Skin epidermis (tissue), 12 donors: Measurements from ENCODE around the gene TMEM123.

Source experiments
- H3K27ac ChIP-seq, 21 experiments: fragments of 200-600 bp; sonication (generic) in 11 of 21; one replicate each; pipeline ENCODE4 v1.5.0; 2020; ENCODE audit warnings: mild to moderate bottlenecking in 3 of 21, inconsistent platforms in 2 of 21, moderate library complexity in 2 of 21
- H3K4me3 ChIP-seq, 7 experiments: fragments of 200-600 bp; sonication (generic) in 2 of 7; one replicate each; pipeline ENCODE4 v1.5.0; 2020; ENCODE audit warnings: inconsistent platforms in 2 of 7, mild to moderate bottlenecking in 2 of 7, moderate library complexity in 1 of 7

TMEM123 gene

GRCh38 chr11:102430158-102430836, 22.3 kb downstream of the TMEM123 start:
- H3K27ac ChIP-seq = peak overlapping the region in 5 of 21 experiments; percentile 0 to 59 (median 17)
- no peak overlapping the region for H3K4me3 ChIP-seq

GRCh38 chr11:102429691-102430090, 22.9 kb downstream of the TMEM123 start:
- Histone ChIP-seq H3K27ac (peak overlapping the region in 2 of 21 experiments; percentile 0 to 59), H3K4me3 (no peak overlapping the region)

DNA sequence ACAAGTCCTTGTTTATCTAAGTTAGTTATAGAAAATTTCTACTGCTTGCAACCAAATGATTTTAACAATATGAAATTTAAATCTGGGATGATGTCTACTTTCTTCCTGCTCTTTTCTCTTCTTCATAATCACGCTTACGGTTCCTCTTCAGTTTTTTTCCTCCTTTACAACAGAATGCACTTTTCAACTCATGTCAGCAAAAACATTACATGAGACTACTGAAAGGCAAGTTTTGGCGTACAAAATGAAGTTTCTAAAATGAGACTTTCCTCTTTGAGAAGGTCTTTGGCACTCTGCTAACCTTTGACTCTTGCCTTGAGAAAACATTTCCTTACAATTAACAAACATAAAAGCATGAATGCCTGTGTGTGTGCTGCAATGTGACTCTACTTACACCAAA, 23.3 kb downstream of the TMEM123 start:
- peak overlapping the region in 1 of 21 experiments; percentile 20 for H3K27ac ChIP-seq
- no peak overlapping the region for H3K4me3 ChIP-seq

GRCh38 chr11:102428696-102429095, 23.9 kb downstream of the TMEM123 start:
- Histone ChIP-seq H3K4me3 (no peak overlapping the region), H3K27ac (peak overlapping the region in 1 of 21 experiments; percentile 20)

- no peak overlapping the region for H3K4me3 ChIP-seq
- H3K27ac ChIP-seq = peak overlapping the region in 1 of 21 experiments; percentile 16
These were observed 25.5 kb downstream of the TMEM123 start for GRCh38 chr11:102427068-102427467.

GRCh38 chr11:102426570-102426969, 26.0 kb downstream of the TMEM123 start:
- Histone ChIP-seq H3K27ac (peak overlapping the region in 1 of 21 experiments; percentile 7), H3K4me3 (no peak overlapping the region)

DNA sequence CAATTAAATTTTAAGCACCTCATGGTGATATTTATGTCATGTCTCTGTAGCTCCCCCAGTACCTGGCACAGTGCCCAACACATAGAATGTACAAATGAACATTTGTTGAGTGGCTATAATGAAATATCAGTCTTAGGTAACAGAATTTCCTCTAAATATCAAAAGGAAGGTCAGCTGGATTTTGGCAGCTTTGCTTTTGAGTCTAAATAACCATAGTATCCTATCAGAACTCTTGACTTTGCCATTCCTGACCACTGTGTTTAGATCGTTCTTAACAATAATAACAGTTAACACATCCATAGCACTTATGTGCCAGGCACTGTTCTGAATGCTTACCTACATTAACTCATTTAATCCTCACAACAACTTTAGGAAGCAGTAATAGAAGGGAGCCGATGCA, 26.6 kb downstream of the TMEM123 start:
- Histone ChIP-seq H3K4me3 (no peak overlapping the region), H3K27ac (peak overlapping the region in 1 of 21 experiments; percentile 7)

- H3K4me3 ChIP-seq = no peak overlapping the region
- no peak overlapping the region for H3K27ac ChIP-seq
These were observed 28.6 kb downstream of the TMEM123 start for GRCh38 chr11:102423936-102424335.

- no peak overlapping the region for H3K4me3 ChIP-seq
- no peak overlapping the region for H3K27ac ChIP-seq
These were observed 29.5 kb downstream of the TMEM123 start for GRCh38 chr11:102422817-102423712.

- H3K27ac ChIP-seq = no peak overlapping the region
- H3K4me3 ChIP-seq = no peak overlapping the region
These were observed 31.3 kb downstream of the TMEM123 start for GRCh38 chr11:102421261-102421660.

- no peak overlapping the region for H3K4me3 ChIP-seq
- no peak overlapping the region for H3K27ac ChIP-seq
These were observed 32.0 kb downstream of the TMEM123 start for GRCh38 chr11:102420547-102420946.

GRCh38 chr11:102419181-102419580, 33.4 kb downstream of the TMEM123 start:
- no peak overlapping the region for H3K27ac ChIP-seq
- no peak overlapping the region for H3K4me3 ChIP-seq

DNA sequence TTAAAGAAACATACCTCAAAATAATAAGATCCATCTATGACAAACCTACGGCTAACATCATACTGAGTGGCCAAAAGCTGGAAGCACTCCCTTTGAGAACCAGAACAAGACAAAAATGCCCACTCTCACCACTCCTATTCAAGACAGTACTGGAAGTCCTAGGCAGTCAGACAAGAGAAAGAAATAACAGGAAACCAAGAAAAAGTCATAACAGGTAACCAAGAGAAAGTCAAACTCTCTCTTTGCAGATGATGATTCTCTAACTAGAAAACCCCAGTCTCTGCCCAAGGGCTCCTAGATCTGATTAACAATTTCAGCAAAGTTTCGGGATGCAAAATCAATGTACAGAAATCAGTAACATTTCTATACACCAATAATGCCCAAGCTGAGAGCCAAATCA, 35.6 kb downstream of the TMEM123 start:
- no peak overlapping the region for H3K4me3 ChIP-seq
- no peak overlapping the region for H3K27ac ChIP-seq

GRCh38 chr11:102415304-102415916, 37.2 kb downstream of the TMEM123 start:
- H3K4me3 ChIP-seq = no peak overlapping the region
- H3K27ac ChIP-seq = peak overlapping the region in 1 of 21 experiments; percentile 7

- H3K4me3 ChIP-seq = no peak overlapping the region
- H3K27ac ChIP-seq = peak overlapping the region in 1 of 21 experiments; percentile 7
These were observed 38.0 kb downstream of the TMEM123 start for GRCh38 chr11:102414559-102414958.

DNA sequence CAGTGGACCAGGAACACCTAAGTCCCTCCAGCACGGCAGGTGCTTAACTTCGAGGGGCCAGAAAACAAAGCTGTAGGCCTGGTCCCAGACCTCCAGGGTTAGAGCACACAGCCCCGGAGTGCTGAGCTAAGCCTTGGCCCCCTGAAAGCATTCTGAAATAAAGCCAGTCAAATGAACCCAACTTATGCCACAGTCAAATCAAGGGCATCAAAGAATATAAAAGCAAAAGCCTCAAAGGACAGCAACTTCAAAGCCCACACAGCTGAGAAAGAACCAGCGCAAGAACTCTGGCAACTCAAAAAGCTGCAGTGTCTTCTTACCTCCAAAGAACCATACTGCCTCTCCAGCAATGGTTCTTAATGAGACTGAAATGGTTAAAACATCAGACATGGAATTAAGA, 39.1 kb downstream of the TMEM123 start:
- H3K27ac ChIP-seq = no peak overlapping the region

GRCh38 chr11:102411142-102411541, 41.4 kb downstream of the TMEM123 start:
- Histone ChIP-seq H3K4me3 (no peak overlapping the region), H3K27ac (no peak overlapping the region)

More for the DNA sequence above, 39.1 kb downstream of the TMEM123 start:
- no peak overlapping the region for H3K4me3 ChIP-seq

DNA sequence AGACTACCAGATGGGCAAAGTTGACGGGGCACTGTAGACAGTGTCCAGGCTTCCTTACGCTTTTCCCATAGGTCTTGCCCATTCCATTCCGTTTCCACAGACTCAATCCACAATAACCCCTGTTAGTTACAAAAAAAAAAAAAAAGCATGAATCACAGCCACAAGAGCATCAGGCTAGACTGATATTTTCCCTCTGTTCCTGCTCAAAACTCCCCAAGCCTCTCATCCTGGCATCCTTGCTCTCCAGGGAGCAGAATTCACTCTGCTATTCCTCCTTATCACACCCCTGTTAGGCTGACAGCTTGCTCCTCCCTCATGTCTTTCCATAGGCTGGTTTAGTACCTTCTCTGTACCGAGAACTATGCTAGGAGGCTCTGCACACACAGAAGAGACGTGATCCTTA, 42.2 kb downstream of the TMEM123 start:
- no peak overlapping the region for H3K27ac ChIP-seq
- H3K4me3 ChIP-seq = no peak overlapping the region

GRCh38 chr11:102408339-102408738, 44.2 kb downstream of the TMEM123 start:
- Histone ChIP-seq H3K4me3 (no peak overlapping the region), H3K27ac (no peak overlapping the region)

DNA sequence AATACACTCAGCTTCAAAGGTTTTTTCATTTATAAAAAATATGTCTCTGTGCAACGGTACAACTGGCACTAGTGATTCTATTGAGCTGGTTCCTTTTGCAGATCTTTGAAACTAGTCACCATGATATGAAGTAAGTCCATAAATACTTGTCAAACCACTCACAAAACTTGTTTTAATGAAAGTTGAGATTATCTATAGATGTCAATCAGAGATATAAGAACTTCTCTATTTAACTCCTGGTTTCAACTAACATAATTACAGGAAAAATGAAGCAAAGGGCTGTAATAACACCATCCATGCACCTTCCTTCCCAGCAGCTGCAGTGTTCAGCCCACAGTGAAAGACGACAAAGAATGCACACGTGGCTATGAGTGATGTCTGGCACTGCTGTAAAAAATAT, 44.7 kb downstream of the TMEM123 start:
- H3K4me3 ChIP-seq = no peak overlapping the region
- H3K27ac ChIP-seq = no peak overlapping the region
